A549 (cell line): ENCODE data around the gene YES1. TPM values are rescaled to one million over a fixed set of nuclear protein-coding genes. Genes with fewer than 3 reads are reported as not detected.

Experiments
- ATAC-seq, 2 experiments: fragments of 200-7000 bp in 1 of 2; fragments of >200 bp in 1 of 2; cut with Nextera tagmentation in 1 of 2; cut with Tn5 transposase in 1 of 2; 3 replicates each; pipeline versions ENCODE4 v1.8.0 to v1.9.1; 2018 to 2020; ENCODE audit warnings: mild to moderate bottlenecking in 1 of 2, moderate library complexity in 1 of 2
- CTCF ChIA-PET: fragments of 300-600 bp; sonication (Branson Sonifier 250); formaldehyde crosslinking; extraction: SDS; loops from one replicate; lab custom pipeline; 2021; ENCODE audit warnings: antibody characterized with exemption, inconsistent platforms; lab: Yijun Ruan, JAX
- POLR2A ChIA-PET: fragments of 350-600 bp; formaldehyde crosslinking; extraction: SDS; loops from one replicate; lab custom pipeline; 2021; ENCODE audit warnings: antibody characterized with exemption, inconsistent platforms; lab: Yijun Ruan, JAX
- DNase-seq, 2 experiments: peaks; one replicate each; pipeline versions ENCODE4 v3.0.0 to v3.0.0-alpha.2; 2011 to 2016; ENCODE audit warnings: low read depth in 1 of 2, low spot score in 1 of 2
- FAIRE-seq: peaks from 2 replicates; lab custom pipeline; 2011; peaks lifted over from hg19 to GRCh38; lab: Jason Lieb, UNC
- H3K27ac ChIP-seq, 2 experiments: fragments of >200 bp; sonication (Bioruptor Twin); formaldehyde crosslinking; 3 replicates each; pipeline ENCODE4 v1.5.1; 2016 to 2017
- H3K4me1 ChIP-seq: fragments of >200 bp; sonication (Bioruptor Twin); formaldehyde crosslinking; 3 replicates; pipeline ENCODE4 v1.6.1; 2016
- H3K4me2 ChIP-seq: fragments of >200 bp; sonication (Bioruptor Twin); formaldehyde crosslinking; 3 replicates; pipeline ENCODE4 v1.6.1; 2016
- H3K4me3 ChIP-seq: fragments of >200 bp; sonication (Bioruptor Twin); formaldehyde crosslinking; 3 replicates; pipeline ENCODE4 v1.5.1; 2016
- H3K9me3 ChIP-seq: fragments of >200 bp; sonication (Bioruptor Twin); formaldehyde crosslinking; 3 replicates; pipeline ENCODE4 v1.6.1; 2016
- BCL3 ChIP-seq: fragments of >200 bp; sonication (Bioruptor Twin); formaldehyde crosslinking; IDR thresholded peaks from 3 replicates; pipeline ENCODE4 v1.6.1; 2016
- CTCF ChIP-seq: fragments of >200 bp; sonication (Bioruptor Twin); formaldehyde crosslinking; IDR thresholded peaks from 3 replicates; pipeline ENCODE4 v1.5.1; 2016
- ESRRA ChIP-seq: fragments of 150-350 bp; IDR thresholded peaks from 2 replicates; pipeline ENCODE4 v1.6.1; 2014; ENCODE audit warnings: mild to moderate bottlenecking, low read length, borderline replicate concordance
- FOSB ChIP-seq: fragments of 250-450 bp; sonication (Bioruptor Pico); IDR thresholded peaks from 2 replicates; pipeline ENCODE4 v1.5.0; 2020; ENCODE audit warnings: mild to moderate bottlenecking, moderate library complexity
- HOXA7 ChIP-seq: fragments of 250-450 bp; sonication (Bioruptor Pico); IDR thresholded peaks from 2 replicates; pipeline ENCODE4 v1.5.0; 2020; ENCODE audit warnings: mild to moderate bottlenecking, moderate library complexity
- HOXB13 ChIP-seq: fragments of 250-450 bp; sonication (Bioruptor Pico); IDR thresholded peaks from 2 replicates; pipeline ENCODE4 v1.5.0; 2020; ENCODE audit warnings: low read depth, mild to moderate bottlenecking, moderate library complexity
- HOXB5 ChIP-seq: fragments of 250-450 bp; sonication (Bioruptor Pico); IDR thresholded peaks from 2 replicates; pipeline ENCODE4 v1.5.0; 2020; ENCODE audit warnings: mild to moderate bottlenecking, moderate library complexity
- MAFK ChIP-seq: fragments of 450-650 bp; IDR thresholded peaks from 2 replicates; pipeline ENCODE4 v1.6.1; 2014; ENCODE audit not compliant: partially characterized antibody
- MAZ ChIP-seq: fragments of 150-350 bp; IDR thresholded peaks from 2 replicates; pipeline ENCODE4 v1.6.1; 2014; ENCODE audit warnings: antibody characterized with exemption, low read depth, low read length, borderline replicate concordance
- NR3C1 ChIP-seq: fragments of >200 bp; sonication (Bioruptor Twin); formaldehyde crosslinking; IDR thresholded peaks from 3 replicates; pipeline ENCODE4 v1.6.1; 2017
- POLR2A ChIP-seq: IDR thresholded peaks from 2 replicates; pipeline ENCODE4 v1.6.1; 2012; ENCODE audit warnings: mild to moderate bottlenecking, low read length
- RARB ChIP-seq: fragments of 250-450 bp; sonication (Bioruptor Pico); IDR thresholded peaks from 2 replicates; pipeline ENCODE4 v1.8.0; 2021; ENCODE audit warnings: mild to moderate bottlenecking, moderate library complexity
- RCOR1 ChIP-seq: fragments of 150-350 bp; IDR thresholded peaks from 2 replicates; pipeline ENCODE4 v1.6.1; 2014; ENCODE audit warnings: antibody characterized with exemption, low read length, low read depth
- RFX5 ChIP-seq: fragments of 450-650 bp; IDR thresholded peaks from 2 replicates; pipeline ENCODE4 v1.7.1; 2014; ENCODE audit warnings: antibody characterized with exemption, mild to moderate bottlenecking, moderate library complexity
- RNF2 ChIP-seq: fragments of 200-600 bp; sonication (generic); IDR thresholded peaks from 2 replicates; pipeline ENCODE4 v1.6.1; 2016; ENCODE audit warnings: low read depth, mild to moderate bottlenecking, antibody characterized with exemption, moderate library complexity, borderline replicate concordance
- SMC3 ChIP-seq: fragments of >200 bp; sonication (Bioruptor Twin); formaldehyde crosslinking; IDR thresholded peaks from 3 replicates; pipeline ENCODE4 v1.6.1; 2018; ENCODE audit warnings: inconsistent platforms
- TP53 ChIP-seq: fragments of 250-450 bp; sonication (Bioruptor Pico); IDR thresholded peaks from 2 replicates; pipeline ENCODE4 v1.5.0; 2021; ENCODE audit warnings: mild to moderate bottlenecking, moderate library complexity
- ZNF302 ChIP-seq: fragments of 250-450 bp; sonication (Bioruptor Pico); IDR thresholded peaks from 2 replicates; pipeline ENCODE4 v1.9.0; 2021; ENCODE audit warnings: inconsistent platforms, mild to moderate bottlenecking, moderate library complexity
- ZSCAN20 ChIP-seq: fragments of 250-450 bp; sonication (Bioruptor Pico); IDR thresholded peaks from 2 replicates; pipeline ENCODE4 v1.8.0; 2022; ENCODE audit warnings: mild to moderate bottlenecking, moderate library complexity
- WGBS: methylation state at CpG from one replicate; pipeline ENCODE4 v1.1.6; 2017; ENCODE audit errors: missing lambda C conversion rate; 5-methylcytosine and 5-hydroxymethylcytosine counted together
- polyA plus RNA-seq, 4 experiments: library from polyadenylated mRNA; depleted of rRNA in 3 of 4; stranded (reverse); fragments of >200 nt; fragmentation: RNase III in 1 of 4; extraction: RNeasy Plus Mini Kit Qiagen cat#74134 plus additional on column Dnase treatment in 1 of 4; gene quantifications; 2 replicates in 3 of 4; 3 replicates in 1 of 4; pipeline ENCODE4 v1.2.3, GENCODE V29; 2011 to 2017
- TF ChIP-seq, protein P1 (sequence below): IDR thresholded peaks from 2 replicates; pipeline ENCODE4 v1.6.1; 2012
- TF ChIP-seq, protein P2 (sequence below): IDR thresholded peaks from 2 replicates; pipeline ENCODE4 v1.6.1; 2012

Gene YES1
- polyA plus RNA-seq, 2 of the 4 experiments (the other 2 are of a cell fraction), result 22.6 to 32.1 TPM

DNA sequence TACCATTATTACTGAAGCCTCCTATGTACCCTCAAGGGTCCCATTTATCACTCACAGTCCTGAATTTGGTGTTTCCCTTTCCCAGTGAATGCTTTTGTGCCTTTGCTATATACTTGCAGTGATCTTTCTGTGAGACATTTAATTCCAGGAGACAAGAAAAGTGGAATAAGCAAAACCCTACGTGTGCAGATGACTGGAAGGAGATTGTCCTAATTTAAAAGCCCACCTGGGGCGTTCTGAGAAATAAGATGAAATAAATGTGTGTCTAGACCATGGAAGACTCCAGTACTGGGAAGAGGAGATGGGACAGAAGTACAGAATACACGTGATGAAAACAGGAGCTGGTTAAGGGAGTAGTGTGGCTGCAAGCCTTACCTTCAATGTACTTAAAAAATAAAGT, 135.3 kb downstream of the YES1 start:
- DNase-seq (no peak), FAIRE-seq (no peak), ATAC-seq (no peak)
- 88% methylated on average over 3 of the region's 3 CpGs for WGBS
- TF ChIP-seq ZNF302 (CRISPR knock-in tag) (no peak), NR3C1 (no peak), MAZ (no peak), POLR2A (no peak), BCL3 (no peak), RCOR1 (no peak)
- POLR2A ChIA-PET, result no interaction called here
- H3K4me3 ChIP-seq, result no peak overlapping the region
- no peak overlapping the region for H3K27ac ChIP-seq
- H3K4me1 ChIP-seq, result no peaks in the 10 kb centered on the region
- CTCF ChIA-PET, result no interaction called here
- H3K9me3 ChIP-seq, result no peaks in the 10 kb centered on the region
- H3K4me2 ChIP-seq, result no peak overlapping the region

DNA sequence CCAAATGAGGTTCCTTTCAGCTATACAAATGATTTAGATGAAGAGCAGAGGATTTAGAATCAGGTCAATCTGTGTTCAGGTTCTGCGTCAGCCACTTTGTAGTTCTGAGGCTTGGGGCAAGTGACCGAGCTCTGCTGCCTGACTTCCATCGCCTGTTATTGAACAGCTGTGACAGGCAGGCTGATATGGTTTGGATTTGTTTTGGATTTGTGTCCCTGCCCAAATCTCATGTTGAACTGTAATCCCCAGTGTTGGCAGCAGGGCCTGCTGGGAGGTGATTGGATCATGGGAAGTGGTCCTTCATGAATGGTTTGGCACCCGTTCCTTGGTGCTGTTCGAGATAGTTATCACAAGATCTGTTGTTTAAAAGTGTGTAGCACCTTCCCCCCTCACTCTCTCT, 136.0 kb downstream of the YES1 start:
- ChIA-PET CTCF (no interaction called here), POLR2A (no interaction called here)
- 87% methylated on average over 5 of the region's 5 CpGs for WGBS
- TF ChIP-seq, protein P1, sequence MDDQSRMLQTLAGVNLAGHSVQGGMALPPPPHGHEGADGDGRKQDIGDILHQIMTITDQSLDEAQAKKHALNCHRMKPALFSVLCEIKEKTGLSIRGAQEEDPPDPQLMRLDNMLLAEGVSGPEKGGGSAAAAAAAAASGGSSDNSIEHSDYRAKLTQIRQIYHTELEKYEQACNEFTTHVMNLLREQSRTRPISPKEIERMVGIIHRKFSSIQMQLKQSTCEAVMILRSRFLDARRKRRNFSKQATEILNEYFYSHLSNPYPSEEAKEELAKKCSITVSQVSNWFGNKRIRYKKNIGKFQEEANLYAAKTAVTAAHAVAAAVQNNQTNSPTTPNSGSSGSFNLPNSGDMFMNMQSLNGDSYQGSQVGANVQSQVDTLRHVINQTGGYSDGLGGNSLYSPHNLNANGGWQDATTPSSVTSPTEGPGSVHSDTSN, result no peak
- Histone ChIP-seq H3K4me2 (no peak overlapping the region), H3K4me1 (no peaks in the 10 kb centered on the region), H3K27ac (no peak overlapping the region), H3K9me3 (no peaks in the 10 kb centered on the region), H3K4me3 (no peak overlapping the region)
- ATAC-seq (no peak), FAIRE-seq (no peak), DNase-seq (no peak)

- CTCF ChIA-PET, result no interaction called here
- no peak overlapping the region for H3K4me2 ChIP-seq
- POLR2A ChIA-PET, result no interaction called here
- DNase-seq (no peak), FAIRE-seq (no peak), ATAC-seq (no peak; a peak in 1 of 6 replicates)
- no peak for TF ChIP-seq HOXB13 (CRISPR knock-in tag)
- TF ChIP-seq RFX5, result peak; percentile 88
- TF ChIP-seq CTCF, result no peak
- TF ChIP-seq RNF2, result no peak
- no peak overlapping the region for H3K27ac ChIP-seq
- H3K4me3 ChIP-seq, result no peak overlapping the region
- no peaks in the 10 kb centered on the region for H3K4me1 ChIP-seq
- no peaks in the 10 kb centered on the region for H3K9me3 ChIP-seq
- 92% methylated on average over 7 of the region's 7 CpGs for WGBS
Measured at GRCh38 chr18:675307-675706, 136.7 kb downstream of the YES1 start.

DNA sequence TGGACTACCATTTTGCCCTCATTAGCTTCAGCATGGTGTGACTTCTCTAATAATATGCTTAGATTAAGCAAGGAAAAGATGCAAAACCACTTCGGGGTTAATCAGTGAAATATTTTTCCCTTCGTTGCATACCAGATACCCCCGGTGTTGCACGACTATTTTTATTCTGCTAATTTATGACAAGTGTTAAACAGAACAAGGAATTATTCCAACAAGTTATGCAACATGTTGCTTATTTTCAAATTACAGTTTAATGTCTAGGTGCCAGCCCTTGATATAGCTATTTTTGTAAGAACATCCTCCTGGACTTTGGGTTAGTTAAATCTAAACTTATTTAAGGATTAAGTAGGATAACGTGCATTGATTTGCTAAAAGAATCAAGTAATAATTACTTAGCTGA, 138.3 kb downstream of the YES1 start:
- Histone ChIP-seq H3K27ac (no peak overlapping the region), H3K4me3 (no peak overlapping the region), H3K9me3 (no peaks in the 10 kb centered on the region), H3K4me2 (no peak overlapping the region), H3K4me1 (no peaks in the 10 kb centered on the region)
- WGBS, result 79% methylated on average over 5 of the region's 5 CpGs
- FAIRE-seq, result no peak
- CTCF ChIA-PET, result interaction anchor here (1.4 kb wide), 1 partner anchor 157 kb away, joined by 4 read pairs; no protein-coding TSS in a partner anchor
- no peak for ATAC-seq
- TF ChIP-seq HOXB5 (CRISPR knock-in tag), result no peak
- TF ChIP-seq MAFK, result no peak
- TF ChIP-seq FOSB (CRISPR knock-in tag), result no peak
- no peak for TF ChIP-seq HOXA7 (CRISPR knock-in tag)
- no peak for TF ChIP-seq ZSCAN20 (CRISPR knock-in tag)
- TF ChIP-seq, protein P2, sequence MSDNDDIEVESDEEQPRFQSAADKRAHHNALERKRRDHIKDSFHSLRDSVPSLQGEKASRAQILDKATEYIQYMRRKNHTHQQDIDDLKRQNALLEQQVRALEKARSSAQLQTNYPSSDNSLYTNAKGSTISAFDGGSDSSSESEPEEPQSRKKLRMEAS, result no peak
- TF ChIP-seq RARB (CRISPR knock-in tag), result no peak
- TF ChIP-seq ESRRA, result no peak
- no peak for TF ChIP-seq NR3C1
- TF ChIP-seq TP53 (CRISPR knock-in tag), result no peak
- no peak for TF ChIP-seq SMC3
- no peak for DNase-seq
- POLR2A ChIA-PET, result no interaction called here
